ENCODE measurements around the gene PCSK2.

PCSK2 gene

GRCh38 chr20:17364681-17365080 lies 137.8 kb downstream of the PCSK2 start:
- no peaks in the 10 kb centered on the region for H4K20me1 ChIP-seq (ENCODE audit: control insufficient read depth, insufficient read depth, low read depth, low read length)
- H3K4me2 ChIP-seq (ENCODE audit: low read length), result no peak overlapping the region
- TF ChIP-seq EZH2phosphoT487 (IDR thresholded peaks at IDR 0.05; ENCODE audit: borderline replicate concordance, low read length), result no peak
- no peak for TF ChIP-seq CTCF (IDR thresholded peaks at IDR 0.05; ENCODE audit: low read depth, low read length, poor library complexity, severe bottlenecking)
- H3F3A ChIP-seq (ENCODE audit: control insufficient read depth, insufficient read depth), result no peaks in the 10 kb centered on the region
- H3K79me2 ChIP-seq (ENCODE audit: control insufficient read depth, low read length), result no peaks in the 10 kb centered on the region
- no peak overlapping the region for H3K4me3 ChIP-seq (ENCODE audit: low read length)
- no peaks in the 10 kb centered on the region for H3K9me2 ChIP-seq (replicated peaks; ENCODE audit: control insufficient read depth, low read length)
- H3K36me3 ChIP-seq (ENCODE audit: control insufficient read depth, low read length), result no peaks in the 10 kb centered on the region
- H3K27me3 ChIP-seq (ENCODE audit: control insufficient read depth, low read length), result no peaks in the 10 kb centered on the region
- H3K27ac ChIP-seq (ENCODE audit: low read depth, low read length), result no peak overlapping the region
- H3K9me3 ChIP-seq (ENCODE audit: control insufficient read depth, insufficient read depth, low read length), result no peaks in the 10 kb centered on the region
- no peaks in the 10 kb centered on the region for H3K4me1 ChIP-seq (ENCODE audit: control insufficient read depth, low read length)

GRCh38 chr20:17365831-17366230 lies 139.0 kb downstream of the PCSK2 start:
- H3K79me2 ChIP-seq (ENCODE audit: control insufficient read depth, low read length), result no peaks in the 10 kb centered on the region
- H3K27me3 ChIP-seq (ENCODE audit: control insufficient read depth, low read length), result no peaks in the 10 kb centered on the region
- H3F3A ChIP-seq (ENCODE audit: control insufficient read depth, insufficient read depth), result no peaks in the 10 kb centered on the region
- no peak overlapping the region for H3K4me3 ChIP-seq (ENCODE audit: low read length)
- no peaks in the 10 kb centered on the region for H4K20me1 ChIP-seq (ENCODE audit: control insufficient read depth, insufficient read depth, low read depth, low read length)
- no peaks in the 10 kb centered on the region for H3K9me3 ChIP-seq (ENCODE audit: control insufficient read depth, insufficient read depth, low read length)
- no peaks in the 10 kb centered on the region for H3K36me3 ChIP-seq (ENCODE audit: control insufficient read depth, low read length)
- no peak overlapping the region for H3K4me2 ChIP-seq (ENCODE audit: low read length)
- TF ChIP-seq CTCF (IDR thresholded peaks at IDR 0.05; ENCODE audit: low read depth, low read length, poor library complexity, severe bottlenecking), result no peak
- no peak overlapping the region for H3K27ac ChIP-seq (ENCODE audit: low read depth, low read length)
- no peaks in the 10 kb centered on the region for H3K4me1 ChIP-seq (ENCODE audit: control insufficient read depth, low read length)
- no peaks in the 10 kb centered on the region for H3K9me2 ChIP-seq (replicated peaks; ENCODE audit: control insufficient read depth, low read length)

- Histone ChIP-seq H3K36me3 (ENCODE audit: control insufficient read depth, low read length) (no peaks in the 10 kb centered on the region), H3K4me2 (ENCODE audit: low read length) (no peak overlapping the region), H3K9me2 (replicated peaks; ENCODE audit: control insufficient read depth, low read length) (no peaks in the 10 kb centered on the region), H4K20me1 (ENCODE audit: control insufficient read depth, insufficient read depth, low read depth, low read length) (no peaks in the 10 kb centered on the region), H3K4me1 (ENCODE audit: control insufficient read depth, low read length) (no peaks in the 10 kb centered on the region), H3K4me3 (ENCODE audit: low read length) (no peak overlapping the region), H3K27ac (ENCODE audit: low read depth, low read length) (no peak overlapping the region), H3F3A (ENCODE audit: control insufficient read depth, insufficient read depth) (no peaks in the 10 kb centered on the region), H3K79me2 (ENCODE audit: control insufficient read depth, low read length) (no peaks in the 10 kb centered on the region), H3K27me3 (ENCODE audit: control insufficient read depth, low read length) (no peaks in the 10 kb centered on the region), H3K9me3 (ENCODE audit: control insufficient read depth, insufficient read depth, low read length) (no peaks in the 10 kb centered on the region)
- no peak for TF ChIP-seq CTCF (IDR thresholded peaks at IDR 0.05; ENCODE audit: low read depth, low read length, poor library complexity, severe bottlenecking)
Observed at GRCh38 chr20:17369506-17369905, 142.7 kb downstream of the PCSK2 start.
